Caco-2 (cell line): ENCODE results near the gene MRPS23. TPM values are rescaled to one million over a fixed set of nuclear protein-coding genes. Genes with fewer than 3 reads are reported as not detected.

ENCODE experiments used
- BruUV-seq: library from RNA; stranded (reverse); fragments of 400-500 nt; replicated peaks from 2 replicates; lab custom pipeline; 2021; lab: Mats Ljungman, UMichigan
- CTCF ChIA-PET: fragments of 300-600 bp; sonication (Branson Sonifier 250); formaldehyde crosslinking; loops from one replicate; lab custom pipeline; 2022; ENCODE audit warnings: antibody characterized with exemption; lab: Charles Lee
- POLR2A ChIA-PET: fragments of 300-600 bp; sonication (Branson Sonifier 250); formaldehyde crosslinking; loops from one replicate; lab custom pipeline; 2022; ENCODE audit warnings: antibody characterized with exemption; lab: Charles Lee
- DNase-seq, 2 experiments: peaks; one replicate each; pipeline versions ENCODE4 v3.0.0 to v3.0.0-alpha.2; 2020 to 2022
- H3K27me3 ChIP-seq: replicated peaks from 2 replicates; pipeline ENCODE4 v1.6.0; 2011; ENCODE audit warnings: low read length; ENCODE audit not compliant: control insufficient read depth, insufficient read depth
- H3K36me3 ChIP-seq: 2 replicates; pipeline ENCODE4 v1.5.1; 2011; ENCODE audit warnings: low read length; ENCODE audit not compliant: control insufficient read depth, insufficient read depth
- H3K4me1 ChIP-seq: fragments of 250-450 bp; sonication (Bioruptor Pico); 2 replicates; pipeline ENCODE4 v1.5.1; 2020; ENCODE audit warnings: mild to moderate bottlenecking
- H3K4me3 ChIP-seq: 2 replicates; pipeline ENCODE4 v1.5.1; 2011; ENCODE audit warnings: low read depth, mild to moderate bottlenecking, control low read depth, low read length
- H3K9me3 ChIP-seq: fragments of 250-450 bp; sonication (Bioruptor Pico); 2 replicates; pipeline ENCODE4 v1.5.1; 2020; ENCODE audit warnings: mild to moderate bottlenecking, moderate library complexity
- H3K27ac Mint-ChIP-seq: one replicate; pipeline ENCODE4 v1.8.0; 2022; ENCODE audit warnings: mixed read lengths; ENCODE audit not compliant: unreplicated experiment
- H3K27me3 Mint-ChIP-seq: one replicate; pipeline ENCODE4 v1.8.0; 2022; ENCODE audit warnings: mixed read lengths; ENCODE audit not compliant: insufficient read depth, unreplicated experiment
- H3K36me3 Mint-ChIP-seq: one replicate; pipeline ENCODE4 v1.8.0; 2022; ENCODE audit warnings: mild to moderate bottlenecking, mixed read lengths; ENCODE audit not compliant: insufficient read depth, unreplicated experiment
- H3K4me1 Mint-ChIP-seq: one replicate; pipeline ENCODE4 v1.8.0; 2022; ENCODE audit warnings: low read depth, mixed read lengths; ENCODE audit not compliant: unreplicated experiment
- H3K4me3 Mint-ChIP-seq: one replicate; pipeline ENCODE4 v1.8.0; 2022; ENCODE audit warnings: mild to moderate bottlenecking, moderate library complexity, mixed read lengths; ENCODE audit not compliant: unreplicated experiment
- H3K9me3 Mint-ChIP-seq: one replicate; pipeline ENCODE4 v1.8.0; 2022; ENCODE audit warnings: mixed read lengths; ENCODE audit not compliant: unreplicated experiment
- intact Hi-C: fragments of 100-400 bp; cut with micrococcal nuclease; formaldehyde crosslinking; loops from one replicate; pipeline ENCODE4 v1.10.0; 2022; ENCODE audit not compliant: unreplicated experiment
- total RNA-seq: library from RNA; stranded (reverse); gene quantifications from 2 replicates; pipeline ENCODE4 v1.2.3, GENCODE V29; 2022
- TF ChIP-seq, protein P1 (sequence below), 2 experiments: fragments of 200-600 bp in 1 of 2; IDR thresholded peaks; 1 replicate in 1 of 2; 2 replicates in 1 of 2; pipeline versions ENCODE4 v1.5.1 to v1.8.0; 2011 to 2022; ENCODE audit warnings: antibody characterized with exemption in 1 of 2, control low read depth in 1 of 2, inconsistent platforms in 1 of 2, low read depth in 1 of 2, low read length in 1 of 2, mild to moderate bottlenecking in 1 of 2, moderate library complexity in 1 of 2; ENCODE audit not compliant: insufficient read depth in 1 of 2, severe bottlenecking in 1 of 2, unreplicated experiment in 1 of 2

Gene MRPS23
- total RNA-seq, 1 experiment from 2014 or later: 72.9 TPM

DNA sequence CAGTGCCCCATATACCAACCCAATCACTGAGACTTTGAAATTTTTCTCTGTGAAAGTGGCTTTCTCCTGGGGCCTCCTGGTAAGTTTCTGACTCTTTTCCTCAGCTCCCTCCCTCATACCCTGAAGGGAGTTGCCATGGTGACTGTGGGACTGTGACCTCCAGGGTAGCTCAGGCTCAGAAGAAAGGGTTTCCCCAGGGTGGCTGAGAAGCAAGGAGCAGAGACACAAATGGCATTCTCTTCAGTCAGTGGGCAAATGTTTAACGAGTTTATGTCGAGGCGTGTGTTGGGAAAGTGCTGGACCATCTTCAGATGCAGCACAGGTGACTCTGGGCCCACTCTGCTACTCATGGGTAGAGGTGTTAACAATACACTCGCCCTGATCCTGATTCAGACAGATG lies 46.8 kb downstream of the MRPS23 start:
- intact Hi-C loops: no loop called here
- no peaks in the 10 kb centered on the region for H3K4me1 Mint-ChIP-seq

DNA sequence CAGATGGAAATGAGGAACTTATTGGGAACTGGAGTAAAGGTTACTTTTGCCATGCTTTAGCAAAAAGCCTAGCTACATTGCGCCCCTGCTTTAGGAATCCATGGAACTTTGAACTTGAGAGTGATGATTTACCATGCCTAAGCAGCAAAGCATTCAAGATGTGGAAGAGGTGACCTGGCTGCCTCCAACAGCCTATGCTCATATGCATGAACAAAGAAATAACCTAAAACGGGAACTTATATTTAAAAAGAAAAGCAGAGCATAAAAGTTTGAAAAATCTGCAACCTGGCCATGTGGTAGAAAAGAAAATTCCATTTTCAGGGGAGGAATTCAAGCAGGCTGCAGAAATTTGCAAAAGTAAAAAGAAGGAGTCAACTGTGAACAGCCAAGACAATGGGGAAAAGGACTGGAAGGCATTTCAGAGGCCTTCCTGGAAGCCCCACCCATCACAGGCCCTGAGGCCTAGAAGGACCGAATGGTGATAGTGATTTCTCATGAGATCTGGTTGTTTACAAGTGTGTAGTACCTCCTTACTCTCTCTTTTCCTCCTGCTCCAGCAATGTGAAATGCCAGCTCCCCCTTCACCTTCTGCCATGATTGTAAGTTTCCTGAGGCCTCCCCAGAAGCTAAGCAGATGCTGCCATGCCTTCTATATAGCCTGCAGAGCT lies 48.7 kb downstream of the MRPS23 start:
- peaks cover 13% of the 10 kb centered on the region for H3K9me3 ChIP-seq
- H3K4me1 ChIP-seq: no peaks in the 10 kb centered on the region
- H3K9me3 Mint-ChIP-seq: peaks cover 24% of the 10 kb centered on the region
- ChIA-PET CTCF (no interaction called here), POLR2A (no interaction called here)
- no peaks in the 10 kb centered on the region for H3K27me3 ChIP-seq
- H3K4me3 Mint-ChIP-seq: no peak overlapping the region
- no peak overlapping the region for H3K4me3 ChIP-seq
- DNase-seq: no peak
- no TSS peak for BruUV-seq
- H3K4me1 Mint-ChIP-seq: no peaks in the 10 kb centered on the region
- peaks cover 4% of the 10 kb centered on the region for H3K27me3 Mint-ChIP-seq
- no peak overlapping the region for H3K27ac Mint-ChIP-seq
- TF ChIP-seq, protein P1, sequence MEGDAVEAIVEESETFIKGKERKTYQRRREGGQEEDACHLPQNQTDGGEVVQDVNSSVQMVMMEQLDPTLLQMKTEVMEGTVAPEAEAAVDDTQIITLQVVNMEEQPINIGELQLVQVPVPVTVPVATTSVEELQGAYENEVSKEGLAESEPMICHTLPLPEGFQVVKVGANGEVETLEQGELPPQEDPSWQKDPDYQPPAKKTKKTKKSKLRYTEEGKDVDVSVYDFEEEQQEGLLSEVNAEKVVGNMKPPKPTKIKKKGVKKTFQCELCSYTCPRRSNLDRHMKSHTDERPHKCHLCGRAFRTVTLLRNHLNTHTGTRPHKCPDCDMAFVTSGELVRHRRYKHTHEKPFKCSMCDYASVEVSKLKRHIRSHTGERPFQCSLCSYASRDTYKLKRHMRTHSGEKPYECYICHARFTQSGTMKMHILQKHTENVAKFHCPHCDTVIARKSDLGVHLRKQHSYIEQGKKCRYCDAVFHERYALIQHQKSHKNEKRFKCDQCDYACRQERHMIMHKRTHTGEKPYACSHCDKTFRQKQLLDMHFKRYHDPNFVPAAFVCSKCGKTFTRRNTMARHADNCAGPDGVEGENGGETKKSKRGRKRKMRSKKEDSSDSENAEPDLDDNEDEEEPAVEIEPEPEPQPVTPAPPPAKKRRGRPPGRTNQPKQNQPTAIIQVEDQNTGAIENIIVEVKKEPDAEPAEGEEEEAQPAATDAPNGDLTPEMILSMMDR (IDR thresholded peaks at IDR 0.05; ENCODE audit: insufficient read depth in 1 of 2, low read depth in 1 of 2, low read length in 1 of 2, severe bottlenecking in 1 of 2, unreplicated experiment in 1 of 2): no peak
- intact Hi-C loops: no loop called here
- no peaks in the 10 kb centered on the region for H3K36me3 Mint-ChIP-seq
- H3K36me3 ChIP-seq: no peaks in the 10 kb centered on the region

More for the DNA sequence above, 46.8 kb downstream of the MRPS23 start:
- Mint-ChIP-seq H3K36me3 (no peaks in the 10 kb centered on the region), H3K9me3 (peaks cover 24% of the 10 kb centered on the region), H3K27ac (no peak overlapping the region), H3K4me3 (no peak overlapping the region), H3K27me3 (peaks cover 17% of the 10 kb centered on the region)
- H3K36me3 ChIP-seq: no peaks in the 10 kb centered on the region
- peaks cover 11% of the 10 kb centered on the region for H3K9me3 ChIP-seq
- TF ChIP-seq, protein P1 (IDR thresholded peaks at IDR 0.05; ENCODE audit: insufficient read depth in 1 of 2, low read depth in 1 of 2, low read length in 1 of 2, severe bottlenecking in 1 of 2, unreplicated experiment in 1 of 2): no peak
- DNase-seq: no peak
- ChIA-PET CTCF (no interaction called here), POLR2A (no interaction called here)
- no peaks in the 10 kb centered on the region for H3K27me3 ChIP-seq
- H3K4me3 ChIP-seq: no peak overlapping the region
- no TSS peak for BruUV-seq
- H3K4me1 ChIP-seq: no peaks in the 10 kb centered on the region

DNA sequence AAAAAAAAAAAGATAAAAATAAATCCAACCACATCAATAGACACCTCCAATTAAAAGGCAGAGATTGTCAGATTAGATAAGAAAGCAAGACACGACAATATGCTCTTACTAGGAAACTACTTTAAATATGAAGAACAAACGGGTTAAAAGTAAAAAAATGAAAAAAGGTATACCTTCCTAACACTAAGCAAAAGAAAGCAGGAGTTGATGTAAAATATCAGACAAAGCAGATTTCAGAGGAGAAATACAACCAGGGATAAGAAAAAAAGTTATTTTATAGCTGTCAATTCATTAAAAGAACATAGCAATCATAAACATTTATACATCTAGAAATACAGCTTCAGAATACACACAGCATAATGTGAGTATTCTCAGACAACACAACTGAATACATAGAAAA lies 55.0 kb downstream of the MRPS23 start:
- H3K9me3 Mint-ChIP-seq: no peaks in the 10 kb centered on the region
- H3K4me3 Mint-ChIP-seq: no peak overlapping the region
- POLR2A ChIA-PET: no interaction called here
- no peak overlapping the region for H3K4me3 ChIP-seq
- no TSS peak for BruUV-seq
- intact Hi-C loops: no loop called here
- no peaks in the 10 kb centered on the region for H3K36me3 ChIP-seq
- no peaks in the 10 kb centered on the region for H3K4me1 Mint-ChIP-seq
- no peaks in the 10 kb centered on the region for H3K36me3 Mint-ChIP-seq
- peaks cover 9% of the 10 kb centered on the region; the same call in 1 of the 2 replicates for H3K9me3 ChIP-seq
- CTCF ChIA-PET: interaction anchor here (1.3 kb wide), 1 partner anchor 11 kb away, joined by 5 read pairs; no protein-coding TSS in a partner anchor
- no peak for DNase-seq
- H3K27me3 Mint-ChIP-seq: peaks cover 22% of the 10 kb centered on the region
- no peaks in the 10 kb centered on the region for H3K4me1 ChIP-seq
- no peaks in the 10 kb centered on the region for H3K27me3 ChIP-seq
- TF ChIP-seq, protein P1 (IDR thresholded peaks at IDR 0.05; ENCODE audit: insufficient read depth in 1 of 2, low read depth in 1 of 2, low read length in 1 of 2, severe bottlenecking in 1 of 2, unreplicated experiment in 1 of 2): no peak
- H3K27ac Mint-ChIP-seq: no peak overlapping the region
